Effector memory CD4-positive, alpha-beta T cell (primary cell): ENCODE measurements around the gene EMILIN2.
"Not testable (repeated sequence)": the region's sequence is repeated elsewhere in the genome, so short reads cannot be mapped to it uniquely, and the experiment has no call there.

Experiments
- DNase-seq, 3 donors: peaks; one replicate each; pipeline ENCODE4 v3.0.0-alpha.2; 2020
- H3K27ac ChIP-seq: 2 replicates; pipeline ENCODE4 v1.7.0; 2013; ENCODE audit warnings: mild to moderate bottlenecking, low read length, moderate library complexity; ENCODE audit not compliant: insufficient read depth, poor library complexity, severe bottlenecking
- H3K27me3 ChIP-seq: replicated peaks from 2 replicates; pipeline ENCODE4 v1.7.0; 2013; ENCODE audit warnings: mild to moderate bottlenecking, low read length; ENCODE audit not compliant: insufficient read depth, control insufficient read depth, poor library complexity, severe bottlenecking
- H3K36me3 ChIP-seq: 2 replicates; pipeline ENCODE4 v1.7.0; 2013; ENCODE audit warnings: mild to moderate bottlenecking, low read length, moderate library complexity; ENCODE audit not compliant: control insufficient read depth, insufficient read depth
- H3K4me1 ChIP-seq: 2 replicates; pipeline ENCODE4 v1.7.0; 2013; ENCODE audit warnings: low read length, mild to moderate bottlenecking; ENCODE audit not compliant: control insufficient read depth, insufficient read depth, poor library complexity, severe bottlenecking
- H3K4me3 ChIP-seq: 2 replicates; pipeline ENCODE4 v1.7.0; 2013; ENCODE audit warnings: low read length, low read depth, mild to moderate bottlenecking; ENCODE audit not compliant: insufficient read depth, poor library complexity, severe bottlenecking
- H3K9me3 ChIP-seq: 2 replicates; pipeline ENCODE4 v1.7.0; 2013; ENCODE audit warnings: mild to moderate bottlenecking, low read length, moderate library complexity; ENCODE audit not compliant: control insufficient read depth

The EMILIN2 gene

DNA sequence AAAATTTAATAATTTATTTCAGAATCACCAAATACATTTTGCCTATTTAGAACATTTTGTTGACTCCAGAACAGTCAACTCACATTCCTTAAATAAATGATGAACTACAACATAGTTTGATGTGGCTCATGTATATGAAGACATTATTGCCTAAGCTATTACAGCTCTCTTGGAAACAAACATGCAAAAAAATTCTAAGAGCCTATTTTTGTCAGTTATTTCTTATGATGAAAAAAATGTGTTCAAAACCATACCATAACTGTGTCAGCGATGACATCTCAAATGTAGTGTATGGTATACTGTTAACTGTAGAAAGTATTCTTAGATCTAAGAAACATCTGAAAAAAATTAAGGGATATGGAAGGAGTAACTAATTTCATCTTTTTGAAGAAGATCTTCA is 6.3 kb upstream of the EMILIN2 start:
- DNase-seq: no peak
- Histone ChIP-seq H3K36me3 (no peaks in the 10 kb centered on the region), H3K27me3 (no peaks in the 10 kb centered on the region)

DNA sequence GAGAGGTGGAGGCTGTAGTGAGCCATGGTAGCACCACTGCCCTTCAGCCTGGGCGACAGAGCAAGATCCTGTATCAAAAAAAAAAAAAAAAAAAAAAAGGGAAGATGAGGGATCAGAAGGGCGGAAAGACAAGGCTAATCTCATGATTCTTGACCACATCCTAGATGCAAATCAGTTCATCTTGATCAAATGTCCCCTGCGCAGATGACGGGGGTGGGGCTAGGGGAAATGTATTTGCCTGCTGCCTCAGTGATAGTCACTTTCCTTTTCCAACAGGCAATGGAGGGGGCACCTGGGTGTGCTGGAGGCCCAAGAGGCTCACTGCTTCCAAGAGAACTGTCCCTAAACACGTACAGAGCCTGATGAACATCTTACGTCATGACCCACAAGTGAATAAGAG is 3.7 kb upstream of the EMILIN2 start:
- H3K9me3 ChIP-seq: no peaks in the 10 kb centered on the region
- no peak overlapping the region for H3K27ac ChIP-seq
- peaks cover 10% of the 10 kb centered on the region for H3K4me1 ChIP-seq
- DNase-seq: no peak
- H3K36me3 ChIP-seq: no peaks in the 10 kb centered on the region
- no peak overlapping the region for H3K4me3 ChIP-seq
- H3K27me3 ChIP-seq: peaks cover 7% of the 10 kb centered on the region

More for the DNA sequence above, 6.3 kb upstream of the EMILIN2 start:
- Histone ChIP-seq H3K9me3 (no peaks in the 10 kb centered on the region), H3K27ac (no peak overlapping the region), H3K4me3 (no peak overlapping the region), H3K4me1 (no peaks in the 10 kb centered on the region)

DNA sequence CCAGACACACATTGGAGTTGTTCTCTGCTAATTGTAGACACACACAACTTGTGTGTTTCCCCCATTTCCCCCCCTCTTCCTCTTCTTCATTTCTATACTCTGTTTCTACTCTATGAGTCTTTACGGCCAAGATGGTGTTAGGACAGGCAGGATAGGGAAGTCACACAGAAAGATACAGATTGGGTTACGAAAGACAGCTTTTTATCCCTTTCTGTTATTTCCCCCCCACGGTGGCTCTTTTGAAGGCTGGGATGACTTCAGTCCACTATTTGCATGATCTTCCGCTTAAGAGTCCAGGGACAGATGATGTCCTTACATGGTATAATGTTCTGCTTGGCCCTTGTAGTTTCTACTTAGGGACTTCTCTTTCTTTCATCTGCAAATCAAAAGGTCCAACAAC is 1.6 kb upstream of the EMILIN2 start:
- no peaks in the 10 kb centered on the region for H3K9me3 ChIP-seq
- no peaks in the 10 kb centered on the region for H3K36me3 ChIP-seq
- H3K27me3 ChIP-seq: peaks cover 15% of the 10 kb centered on the region
- no peak for DNase-seq
- no peak overlapping the region for H3K27ac ChIP-seq
- H3K4me3 ChIP-seq: no peak overlapping the region
- peaks cover 17% of the 10 kb centered on the region for H3K4me1 ChIP-seq

GRCh38 chr18:2847317-2848246 is 776 bp downstream of the EMILIN2 start:
- no peak overlapping the region for H3K27ac ChIP-seq

DNA sequence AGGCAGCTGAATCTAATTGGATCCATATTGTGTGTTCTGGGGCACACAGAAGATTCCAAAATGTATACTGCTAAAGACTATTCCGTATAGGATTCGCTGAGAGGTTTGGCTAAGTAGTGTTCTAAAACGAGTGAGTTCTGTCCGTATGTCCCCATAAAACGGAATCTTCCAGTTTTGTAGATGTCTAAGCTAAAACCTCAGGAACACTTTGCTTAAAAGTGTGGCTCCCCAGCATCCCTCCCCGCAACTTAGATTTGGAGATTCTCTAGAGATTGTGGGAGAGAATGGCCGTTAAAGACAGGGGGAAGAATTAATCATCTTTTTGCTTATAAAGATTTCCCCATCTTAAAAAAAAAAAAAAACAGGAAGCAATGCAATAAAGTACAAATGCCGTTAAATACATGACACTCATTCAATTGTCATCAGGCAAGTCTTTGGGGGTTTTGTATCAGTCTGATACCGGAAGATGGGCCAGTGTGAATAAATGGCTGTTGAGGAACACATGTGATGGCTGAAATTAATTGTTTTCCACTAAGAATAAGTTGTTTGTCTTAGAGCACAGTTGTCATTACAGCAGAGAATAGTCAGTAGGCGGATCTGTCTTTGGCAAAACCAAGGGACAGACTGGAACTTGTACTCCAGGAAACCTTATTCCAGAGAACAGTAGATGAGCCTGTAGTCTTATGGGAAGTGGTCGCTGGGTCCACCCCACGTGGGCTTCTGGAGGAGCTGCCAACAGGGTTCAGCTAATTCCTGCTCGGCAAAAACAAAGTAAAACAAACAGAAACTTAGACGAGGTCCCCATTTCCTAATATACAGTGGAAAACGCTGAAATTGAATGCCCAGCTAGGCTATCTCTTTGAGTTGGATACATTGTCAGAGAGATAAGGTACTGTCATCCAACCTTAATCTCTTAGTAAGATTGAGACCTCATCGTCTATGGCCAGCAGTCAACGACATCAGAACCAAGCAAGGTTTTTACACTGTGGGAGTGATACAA is 1.7 kb downstream of the EMILIN2 start:
- H3K4me1 ChIP-seq: peaks cover 17% of the 10 kb centered on the region
- H3K27ac ChIP-seq: no peak overlapping the region
- H3K4me3 ChIP-seq: peak overlapping the region; percentile 71
- no peak for DNase-seq
- H3K9me3 ChIP-seq: no peaks in the 10 kb centered on the region
- peaks cover 22% of the 10 kb centered on the region for H3K27me3 ChIP-seq
- H3K36me3 ChIP-seq: no peaks in the 10 kb centered on the region

More at GRCh38 chr18:2847317-2848246, 776 bp downstream of the EMILIN2 start:
- no peaks in the 10 kb centered on the region for H3K9me3 ChIP-seq
- H3K4me1 ChIP-seq: peaks cover 17% of the 10 kb centered on the region
- no peaks in the 10 kb centered on the region for H3K36me3 ChIP-seq
- peak overlapping the region; percentile 71 for H3K4me3 ChIP-seq
- DNase-seq: no peak
- H3K27me3 ChIP-seq: peaks cover 22% of the 10 kb centered on the region

DNA sequence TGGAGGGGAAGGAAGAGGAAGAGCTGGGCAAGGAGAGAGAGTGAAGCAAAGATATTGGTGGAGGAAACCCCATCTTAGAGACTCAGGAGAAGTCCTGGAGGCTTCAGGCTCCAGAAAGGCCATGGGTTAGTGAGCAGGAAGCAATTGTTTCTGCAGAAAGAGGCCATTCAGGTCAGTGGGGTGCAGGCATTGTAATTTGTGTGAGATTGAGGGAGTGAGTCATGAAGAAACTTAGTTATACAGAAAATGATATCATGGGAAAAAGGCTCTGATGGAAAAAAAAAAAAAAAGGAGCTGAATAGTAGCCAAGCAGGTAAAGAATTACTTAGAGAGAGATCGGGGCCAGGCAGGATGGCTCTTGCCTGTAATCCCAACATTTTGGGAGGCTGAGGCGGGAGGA is 4.0 kb downstream of the EMILIN2 start:
- H3K4me3 ChIP-seq: no peak overlapping the region
- peaks cover 17% of the 10 kb centered on the region for H3K4me1 ChIP-seq
- no peaks in the 10 kb centered on the region for H3K9me3 ChIP-seq
- peaks cover 22% of the 10 kb centered on the region for H3K27me3 ChIP-seq
- H3K36me3 ChIP-seq: no peaks in the 10 kb centered on the region
- H3K27ac ChIP-seq: no peak overlapping the region
- DNase-seq: no peak

DNA sequence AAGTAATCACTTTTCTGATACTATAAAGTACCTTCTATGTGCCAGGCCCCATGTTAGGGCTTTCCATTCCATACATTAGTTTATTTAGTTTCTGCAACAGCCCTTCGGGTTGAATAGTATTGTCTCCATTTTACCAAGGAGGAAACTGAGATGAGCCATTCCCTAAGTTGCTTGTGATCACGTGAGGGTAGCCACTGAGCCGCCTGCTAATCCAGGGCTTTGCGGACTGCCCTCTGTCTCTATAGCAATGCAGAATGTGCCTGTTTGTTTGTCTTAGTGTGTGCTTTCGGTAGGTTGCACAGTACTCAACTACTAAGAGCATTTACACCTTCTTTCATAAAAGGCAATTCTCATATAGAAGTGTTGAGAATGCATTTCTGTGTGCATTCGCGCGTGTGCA is 5.0 kb downstream of the EMILIN2 start:
- Histone ChIP-seq H3K27me3 (peaks cover 22% of the 10 kb centered on the region), H3K36me3 (no peaks in the 10 kb centered on the region), H3K4me3 (no peak overlapping the region), H3K4me1 (peaks cover 17% of the 10 kb centered on the region), H3K27ac (no peak overlapping the region), H3K9me3 (no peaks in the 10 kb centered on the region)
- no peak for DNase-seq

DNA sequence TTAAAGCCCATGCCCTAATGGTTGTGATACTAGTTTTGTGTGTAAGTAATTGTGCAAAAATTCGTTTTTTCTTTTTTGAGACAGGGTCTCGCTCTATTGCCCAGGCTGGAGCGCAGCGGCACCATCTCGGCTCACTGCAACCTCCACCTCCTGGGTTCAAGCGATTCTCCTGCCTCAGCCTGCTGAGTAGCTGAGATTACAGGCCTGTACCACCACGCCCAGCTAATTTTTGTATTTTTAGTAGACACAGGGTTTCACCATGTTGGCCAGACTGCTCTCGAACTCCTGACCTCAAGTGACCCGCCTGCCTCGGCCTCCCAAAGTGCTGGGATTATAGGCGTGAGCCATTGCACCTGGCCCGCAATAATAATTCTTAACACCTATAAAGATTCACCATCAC is 5.7 kb downstream of the EMILIN2 start:
- H3K36me3 ChIP-seq, DNase-seq, H3K27ac ChIP-seq, H3K9me3 ChIP-seq, H3K4me3 ChIP-seq: not testable (repeated sequence)
- Histone ChIP-seq H3K4me1 (peaks cover 13% of the 10 kb centered on the region), H3K27me3 (peaks cover 18% of the 10 kb centered on the region)

- Histone ChIP-seq H3K4me3 (no peak overlapping the region), H3K9me3 (no peaks in the 10 kb centered on the region)
Measured at GRCh38 chr18:2853173-2853925, 6.5 kb downstream of the EMILIN2 start.

More at GRCh38 chr18:2853173-2853925, 6.5 kb downstream of the EMILIN2 start:
- Histone ChIP-seq H3K4me1 (peaks cover 5% of the 10 kb centered on the region), H3K27me3 (peaks cover 13% of the 10 kb centered on the region), H3K36me3 (no peaks in the 10 kb centered on the region), H3K27ac (no peak overlapping the region)
- DNase-seq: no peak
